Fibroblast of skin of left quadriceps (primary cell): Measurements from ENCODE around the gene CRADD.
A peak's percentile ranks its signal among the peaks of the same experiment; 100 is the strongest.
"Not testable (repeated sequence)": the region's sequence is repeated elsewhere in the genome, so short reads cannot be mapped to it uniquely, and the experiment has no call there.

Experiments
- DNase-seq, 2 experiments: peaks; one replicate each; pipeline ENCODE4 v3.0.0-alpha.2; 2013; ENCODE audit warnings: low read depth in 2 of 2

The CRADD gene

DNA sequence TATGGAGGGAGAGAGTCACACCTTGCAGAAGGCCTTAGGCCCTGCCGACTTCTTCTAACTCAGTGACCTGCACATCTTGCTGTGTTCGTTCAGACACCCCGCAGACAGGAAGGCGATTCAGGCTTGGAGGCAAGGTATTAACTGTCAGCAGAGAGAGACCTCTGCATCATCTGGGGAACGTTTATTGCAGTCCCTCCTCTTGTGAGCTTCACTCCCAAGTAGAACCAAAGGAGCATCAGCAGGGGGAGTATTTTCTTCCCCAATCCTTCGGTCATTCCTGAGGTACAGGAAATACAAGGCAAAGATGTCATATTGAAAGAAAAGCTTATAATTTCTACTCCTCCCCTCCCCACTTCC, 217.9 kb downstream of the CRADD start:
- peak; percentile 55 to 58 for DNase-seq

DNA sequence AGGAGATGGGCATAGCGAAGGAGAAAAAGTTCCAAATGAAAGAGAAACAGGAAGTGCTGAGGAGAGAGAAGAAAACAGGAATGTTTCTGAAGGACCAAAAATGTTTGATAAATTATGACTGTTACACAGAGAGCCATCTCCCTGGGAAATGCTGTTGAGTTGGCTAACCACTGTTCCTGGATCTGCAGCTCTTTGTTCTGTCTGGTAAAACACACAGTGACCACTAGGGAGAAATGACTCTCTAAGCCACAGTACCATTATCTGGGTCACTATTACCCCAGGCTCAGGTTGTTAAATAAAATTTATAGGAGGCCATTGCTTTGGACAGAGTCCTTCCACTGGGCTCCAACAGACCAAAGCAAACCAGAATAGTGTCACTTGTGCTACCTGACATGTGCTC, 219.3 kb downstream of the CRADD start:
- no peak for DNase-seq

DNA sequence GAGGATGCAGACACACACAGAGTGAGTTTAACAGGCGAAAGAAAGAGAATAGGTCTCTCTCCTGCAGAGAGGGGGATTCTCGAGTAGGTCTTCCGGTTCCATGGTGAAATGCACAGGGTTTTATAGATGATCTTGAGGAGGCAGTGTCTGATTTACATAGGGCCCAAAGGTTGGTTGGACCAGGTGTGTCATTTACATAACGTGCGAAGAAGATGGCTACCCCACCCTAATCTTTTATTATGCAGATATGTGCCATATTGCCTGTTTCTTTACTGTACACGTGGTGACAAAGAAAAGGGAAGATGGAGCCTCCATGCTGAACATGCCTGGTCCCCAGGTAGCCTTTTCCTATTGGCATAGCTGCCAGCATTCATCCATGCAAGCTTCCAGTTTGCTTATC, 219.8 kb downstream of the CRADD start:
- DNase-seq: no peak

DNA sequence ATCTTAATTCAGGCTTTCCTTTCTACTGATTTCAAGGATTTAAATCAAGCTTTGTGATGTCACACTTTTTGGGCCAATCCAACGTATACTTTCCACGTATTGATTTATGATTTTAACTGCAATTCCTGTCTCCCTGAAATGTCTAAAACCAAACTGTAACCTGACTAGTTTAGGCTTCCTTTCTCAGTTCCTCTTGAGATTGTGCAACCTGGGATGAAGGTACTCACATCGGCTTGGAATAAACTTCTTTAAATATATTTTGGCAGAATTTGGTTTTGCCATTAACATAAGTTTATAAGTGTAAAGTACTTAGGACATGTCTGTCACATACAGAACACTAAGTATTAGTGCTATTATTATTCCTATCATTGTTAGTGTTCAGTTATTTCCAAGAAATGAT, 224.6 kb downstream of the CRADD start:
- DNase-seq: no peak

DNA sequence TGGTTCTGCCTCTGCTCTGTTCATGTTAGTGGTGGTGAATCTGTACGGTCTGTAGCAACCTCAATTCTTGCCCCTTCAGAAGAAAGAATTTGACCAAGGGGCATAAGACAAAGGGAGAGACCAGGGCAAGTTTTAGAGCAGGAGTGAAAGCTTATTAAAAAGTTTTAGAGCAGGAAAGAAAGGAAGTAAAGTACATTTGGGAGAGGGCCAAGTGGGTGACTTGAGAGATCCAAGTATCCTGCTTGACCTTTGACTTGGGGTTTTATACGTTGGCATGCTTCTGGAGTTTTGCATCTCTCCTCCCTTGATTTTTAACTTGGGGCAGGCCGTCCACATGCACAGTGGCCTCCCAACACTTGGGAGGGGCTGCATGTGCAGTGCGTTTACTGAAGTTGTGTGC, 225.0 kb downstream of the CRADD start:
- DNase-seq: no peak

DNA sequence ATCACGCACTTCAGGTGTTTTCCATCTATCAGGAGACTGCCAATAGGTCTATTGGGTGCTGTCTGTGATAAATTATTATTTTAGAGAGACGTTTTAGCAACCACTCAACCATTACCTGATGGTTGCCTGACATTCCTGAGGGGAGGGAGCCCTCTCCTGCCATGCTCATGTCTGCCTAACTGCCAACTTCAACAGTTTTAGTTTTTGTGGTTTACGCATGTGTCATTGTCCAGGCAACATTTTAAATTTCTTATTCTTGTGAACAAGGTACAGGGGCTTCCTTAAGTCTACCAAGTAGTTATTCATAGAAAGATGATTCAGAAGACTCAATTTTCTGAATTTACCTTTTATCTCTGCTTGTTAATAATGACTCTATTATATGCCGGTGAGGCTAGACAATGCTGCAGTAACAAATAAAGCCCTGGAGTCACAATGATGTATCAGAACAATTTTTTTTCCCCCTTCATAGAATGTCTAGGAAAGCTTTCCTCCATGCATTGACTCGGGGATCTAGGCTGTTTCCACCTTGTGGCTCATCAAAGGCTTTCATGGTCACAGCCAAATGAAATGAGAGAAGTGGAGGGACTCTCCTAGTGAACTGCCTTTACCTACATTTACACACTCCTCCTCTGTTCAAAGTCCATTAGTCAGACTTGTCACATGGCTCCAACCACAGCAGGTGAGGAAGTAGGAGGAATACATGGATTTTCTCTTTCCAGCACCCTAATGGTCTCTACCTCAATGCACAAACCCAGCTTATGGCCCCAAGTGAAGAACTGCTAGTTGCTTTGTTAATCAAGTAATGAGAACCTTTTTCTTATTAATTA, 225.8 kb downstream of the CRADD start:
- no peak for DNase-seq

DNA sequence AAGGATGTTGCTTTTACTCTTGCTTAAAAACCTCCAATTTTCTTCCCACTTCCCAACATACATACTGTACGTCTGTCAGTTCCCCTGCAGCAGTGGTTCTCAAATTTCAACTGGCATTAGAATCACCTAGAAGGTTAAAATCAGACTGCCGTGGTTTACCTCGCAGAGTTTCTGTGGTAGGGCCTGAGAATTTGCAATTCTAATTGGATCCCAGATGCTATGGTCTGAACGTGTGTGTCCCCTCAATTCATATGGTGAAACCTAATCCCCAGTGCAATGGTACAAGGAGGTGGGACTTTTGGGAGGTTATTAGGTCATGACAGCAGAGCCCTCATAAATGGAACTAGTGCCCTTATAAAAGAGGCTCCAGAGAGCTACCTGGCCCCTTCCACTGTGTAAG, 226.9 kb downstream of the CRADD start:
- DNase-seq: no peak

DNA sequence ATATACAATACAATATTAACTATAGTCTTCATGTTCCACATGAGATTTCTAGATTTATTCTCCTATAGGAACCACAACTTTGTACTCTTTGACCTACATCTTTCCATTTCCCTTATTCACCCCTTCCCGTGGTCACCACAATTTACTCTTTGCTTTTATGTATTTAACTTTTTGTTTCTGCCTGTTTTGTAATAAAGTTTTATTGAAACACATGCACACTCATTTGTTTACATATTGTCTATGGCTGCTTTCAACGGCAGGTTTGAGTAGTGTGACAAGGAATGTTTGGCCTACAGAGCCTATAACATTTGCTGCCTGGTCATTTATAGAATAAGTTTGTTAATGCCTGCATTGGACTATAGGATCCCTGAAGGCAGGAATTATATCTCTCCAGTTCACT, 231.1 kb downstream of the CRADD start:
- DNase-seq: no peak

DNA sequence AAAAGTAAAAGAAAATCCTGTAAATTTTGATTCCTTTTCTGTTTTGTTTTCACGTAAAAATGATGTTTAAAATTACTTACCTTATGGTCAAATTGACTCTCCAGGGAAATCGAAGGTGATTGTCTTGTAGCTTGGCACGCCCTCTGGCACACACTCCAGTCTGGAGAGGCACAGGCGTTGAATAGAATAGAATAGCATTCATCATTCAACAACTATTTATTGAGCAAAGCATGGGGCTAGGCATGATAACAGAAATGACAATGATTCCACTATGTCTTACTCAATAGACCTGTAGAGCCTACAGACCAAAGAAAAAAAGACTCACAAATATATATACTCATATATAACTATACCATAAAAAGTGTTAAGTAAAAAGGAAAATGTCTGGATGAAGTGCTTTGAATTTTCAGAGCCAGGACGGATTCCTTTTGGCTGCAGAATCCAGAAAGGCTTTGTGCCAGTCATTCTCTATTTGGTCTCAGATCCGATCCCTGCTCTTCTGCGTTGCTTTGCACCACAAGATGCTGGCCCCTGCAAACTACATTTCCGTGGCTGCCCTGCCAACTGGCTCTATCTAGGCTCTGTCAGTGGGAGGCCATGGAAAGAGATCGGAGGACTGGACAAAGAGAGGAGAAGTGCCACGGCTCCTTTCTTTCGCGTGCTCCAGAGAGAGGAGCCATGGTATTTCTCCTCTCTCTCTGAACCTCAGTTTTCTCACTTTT, 231.8 kb downstream of the CRADD start:
- DNase-seq: no peak

DNA sequence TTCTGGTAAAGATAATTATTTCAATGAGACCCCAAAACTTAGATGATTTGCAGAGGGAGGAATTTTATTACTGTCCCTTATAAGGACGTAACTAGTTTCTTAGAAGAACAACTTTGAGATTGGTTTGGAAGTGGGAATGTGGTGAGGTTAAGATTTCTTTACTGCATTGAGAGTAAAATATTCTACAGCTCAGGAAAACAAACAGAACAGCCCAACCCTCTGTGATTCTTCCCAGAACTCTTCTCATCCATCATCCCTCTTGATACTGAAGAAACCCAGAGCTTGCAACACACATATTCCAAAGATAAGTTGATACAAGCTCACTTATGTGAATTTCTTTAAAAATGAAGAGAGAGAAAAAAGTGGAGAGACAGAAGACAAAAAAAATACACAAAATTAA, 234.2 kb downstream of the CRADD start:
- DNase-seq: peak; percentile 52 to 53

DNA sequence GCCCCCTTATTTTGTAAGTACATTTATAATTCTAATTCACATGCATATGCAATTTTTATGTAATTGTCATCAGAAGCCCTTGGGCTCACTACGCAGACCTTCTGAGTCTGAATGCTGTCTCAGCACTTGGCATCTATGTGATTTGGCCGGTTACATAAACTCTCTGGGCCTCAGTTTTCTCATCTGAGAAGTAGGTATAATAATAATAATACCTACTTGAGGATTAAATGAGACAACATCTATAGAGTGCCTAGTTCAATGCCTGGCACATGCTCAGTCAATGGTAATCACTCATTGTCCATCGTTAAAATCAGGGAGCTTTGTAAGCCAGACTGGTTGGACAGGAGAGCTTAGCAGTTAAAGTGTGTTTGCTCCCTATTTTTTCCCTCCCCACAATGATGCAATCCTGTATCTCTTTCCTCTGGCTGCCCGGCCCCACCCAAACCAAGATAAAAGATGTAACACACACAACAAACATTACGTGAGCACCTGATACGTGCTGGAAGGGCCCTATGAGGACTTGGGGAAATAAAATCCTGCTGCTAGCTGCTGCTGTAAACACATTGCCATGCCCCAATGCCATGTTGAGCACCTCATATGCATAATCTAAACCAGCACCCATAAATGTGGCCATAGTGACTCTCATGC, 235.0 kb downstream of the CRADD start:
- DNase-seq: no peak

DNA sequence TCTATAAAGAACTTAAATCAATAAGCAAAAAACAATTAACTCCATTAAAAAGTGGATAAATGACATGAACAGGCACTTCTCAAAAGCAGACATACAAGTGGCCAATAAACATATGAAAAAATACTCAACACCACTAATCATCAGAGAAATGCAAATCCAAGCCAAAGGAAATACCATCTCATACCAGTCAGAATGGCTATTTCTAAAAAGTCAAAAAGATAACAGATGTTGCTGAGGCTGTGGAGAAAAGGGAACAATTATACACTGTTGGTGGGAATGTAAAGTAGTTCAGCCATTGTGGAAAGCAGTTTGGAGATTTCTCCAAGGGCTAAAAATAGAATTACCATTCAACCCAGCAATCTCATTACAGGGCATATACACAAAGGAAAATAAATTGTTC, 236.7 kb downstream of the CRADD start:
- DNase-seq: peak; percentile 80 to 82

DNA sequence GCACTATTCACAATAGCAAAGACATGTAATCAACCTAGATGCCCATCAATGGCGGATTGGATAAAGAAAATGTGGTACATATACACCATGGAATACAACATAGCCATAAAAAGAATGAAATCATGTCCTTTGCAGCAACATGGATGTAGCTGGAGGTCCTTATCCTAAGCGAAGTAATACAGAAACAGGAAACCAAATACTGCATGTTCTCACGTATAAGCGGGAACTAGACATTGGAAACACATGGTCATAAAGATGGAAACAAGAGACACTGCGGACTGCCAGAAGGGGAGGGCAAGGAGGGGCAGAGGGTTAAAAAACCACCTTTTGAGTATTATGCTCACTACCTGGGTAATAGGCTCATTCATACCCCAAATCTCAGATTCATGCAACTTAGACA, 237.1 kb downstream of the CRADD start:
- DNase-seq: peak in 1 of 2 experiments; percentile 41

DNA sequence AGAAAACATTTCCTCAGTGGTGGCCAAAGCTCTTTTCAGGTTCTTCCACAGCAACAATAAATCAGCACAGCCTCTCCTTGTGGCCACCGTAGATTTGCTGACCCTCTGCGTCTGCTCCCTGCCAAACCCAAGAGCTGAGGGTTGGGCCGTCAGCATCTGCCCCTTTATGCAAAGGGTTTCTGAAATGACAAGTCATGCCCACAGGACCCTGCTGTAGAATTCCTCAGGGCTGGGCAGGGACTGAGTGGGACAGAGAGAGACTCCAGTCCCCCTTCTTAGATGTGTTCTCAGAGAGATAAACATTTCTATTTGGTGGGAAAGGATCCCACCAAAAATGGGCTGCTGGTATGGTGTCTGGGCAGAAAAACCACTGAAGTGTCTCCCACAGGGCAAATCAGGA, 238.2 kb downstream of the CRADD start:
- no peak for DNase-seq

DNA sequence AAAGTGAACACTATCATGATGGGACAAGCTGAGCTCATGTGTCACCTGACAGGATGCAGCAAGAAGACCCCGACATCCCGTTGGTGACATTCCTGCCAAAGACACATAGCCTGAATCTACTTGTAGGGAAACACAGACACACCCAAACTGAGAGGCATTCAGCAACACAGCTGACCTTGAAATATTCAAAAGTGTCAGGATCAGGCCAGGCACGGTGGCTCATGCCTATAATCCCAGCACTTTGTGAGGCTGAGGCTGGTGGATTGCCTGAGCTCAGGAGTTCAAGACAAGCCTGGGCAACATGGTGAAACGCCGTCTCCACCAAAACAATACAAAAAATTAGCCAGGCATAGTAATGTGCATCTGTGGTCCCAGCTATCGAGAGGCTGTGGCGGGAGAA, 239.2 kb downstream of the CRADD start:
- no peak for DNase-seq

DNA sequence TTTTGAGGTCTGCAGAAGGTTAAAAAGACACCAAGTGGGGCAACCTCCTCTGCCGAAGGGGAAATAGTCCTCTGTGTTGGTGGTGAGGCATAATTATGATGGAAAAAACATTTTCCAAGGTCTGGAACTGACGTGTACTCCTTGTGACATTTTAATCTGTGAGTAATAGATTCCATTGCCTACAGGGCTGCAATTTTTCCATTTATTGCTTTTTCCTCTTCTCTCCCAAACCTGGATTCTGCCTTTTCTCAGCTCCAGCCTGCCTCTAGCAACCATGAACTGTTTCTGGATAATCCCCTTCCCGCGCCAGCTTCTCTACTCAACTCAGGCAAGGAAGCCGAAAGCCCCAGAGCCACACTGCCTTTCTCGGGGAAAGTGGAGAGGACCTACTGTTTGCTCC, 241.1 kb downstream of the CRADD start:
- peak; percentile 42 to 49 for DNase-seq

DNA sequence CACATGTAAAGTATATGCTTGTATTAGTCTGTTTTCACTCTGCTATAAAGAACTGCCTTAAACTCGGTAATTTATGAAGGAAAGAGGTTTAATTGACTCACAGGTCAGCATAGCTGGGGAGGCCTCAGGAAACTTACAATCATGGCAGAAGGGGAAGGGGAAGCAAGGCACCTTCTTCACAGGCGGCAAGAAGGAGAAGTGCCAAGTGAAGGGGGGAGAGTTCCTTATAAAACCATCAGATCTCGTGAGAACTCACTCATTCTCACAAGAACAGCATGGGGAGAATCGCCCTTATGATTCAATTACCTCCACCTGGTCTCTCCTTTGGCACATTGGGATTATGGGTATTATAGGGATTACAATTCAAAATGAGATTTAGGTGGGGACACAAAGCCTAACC, 241.7 kb downstream of the CRADD start:
- DNase-seq: no peak

DNA sequence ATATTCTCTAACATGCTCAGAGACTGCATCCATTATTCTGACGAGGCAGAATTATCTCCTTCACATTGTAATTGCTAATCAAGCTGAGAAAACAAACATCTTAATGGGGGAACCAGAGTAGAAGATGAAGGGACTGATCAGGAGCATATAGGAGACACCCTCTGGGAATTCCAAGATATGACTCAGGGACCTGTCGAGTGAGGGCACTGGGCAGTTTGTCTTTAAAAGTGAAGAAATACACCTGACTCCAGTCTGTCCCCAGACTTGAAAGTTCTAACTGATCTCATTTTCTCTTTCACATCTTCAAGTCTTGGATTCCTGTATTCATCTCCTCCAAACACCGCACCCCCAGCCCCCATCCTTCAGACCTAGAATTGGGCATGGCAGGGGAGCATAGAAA, 244.3 kb downstream of the CRADD start:
- DNase-seq: no peak

DNA sequence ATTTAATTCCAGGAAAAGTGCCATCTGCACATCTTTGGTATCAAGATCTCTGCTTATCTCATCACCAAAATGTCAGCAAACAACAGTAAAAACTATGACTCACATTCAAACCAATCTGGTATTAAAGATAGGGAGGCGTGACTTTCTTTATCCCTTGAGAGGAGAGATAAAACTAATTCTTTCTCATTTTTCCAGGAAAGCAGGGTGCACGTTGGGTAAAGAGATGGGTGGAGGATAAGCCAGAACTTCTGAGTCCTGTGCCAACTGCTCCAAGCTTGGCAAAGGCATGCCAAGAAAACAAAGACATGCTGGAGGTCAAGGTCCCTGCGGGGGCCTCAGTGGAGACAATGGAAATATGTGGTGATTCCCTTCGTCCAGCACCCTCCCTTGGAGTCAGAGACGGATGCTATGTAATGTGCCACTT, 245.4 kb downstream of the CRADD start:
- DNase-seq: no peak

DNA sequence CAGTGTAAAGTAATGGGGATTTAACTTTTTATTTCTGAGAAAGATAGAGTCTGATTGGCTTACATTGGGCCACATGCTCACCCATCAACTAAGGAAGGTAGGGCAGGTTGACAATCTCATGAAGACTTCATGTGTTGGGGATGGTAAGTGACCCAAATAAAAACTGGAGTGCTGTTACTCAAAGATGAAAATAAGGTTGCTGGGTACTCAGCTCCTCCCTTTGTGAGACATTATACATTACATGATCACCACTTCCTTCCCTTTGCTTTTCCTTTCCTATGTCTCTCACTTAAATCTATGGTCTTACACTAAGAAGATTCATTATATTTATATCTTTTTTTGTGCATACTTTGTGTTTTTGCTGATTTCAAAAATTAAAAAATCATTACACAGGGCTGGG, 247.2 kb downstream of the CRADD start:
- DNase-seq: no peak

DNA sequence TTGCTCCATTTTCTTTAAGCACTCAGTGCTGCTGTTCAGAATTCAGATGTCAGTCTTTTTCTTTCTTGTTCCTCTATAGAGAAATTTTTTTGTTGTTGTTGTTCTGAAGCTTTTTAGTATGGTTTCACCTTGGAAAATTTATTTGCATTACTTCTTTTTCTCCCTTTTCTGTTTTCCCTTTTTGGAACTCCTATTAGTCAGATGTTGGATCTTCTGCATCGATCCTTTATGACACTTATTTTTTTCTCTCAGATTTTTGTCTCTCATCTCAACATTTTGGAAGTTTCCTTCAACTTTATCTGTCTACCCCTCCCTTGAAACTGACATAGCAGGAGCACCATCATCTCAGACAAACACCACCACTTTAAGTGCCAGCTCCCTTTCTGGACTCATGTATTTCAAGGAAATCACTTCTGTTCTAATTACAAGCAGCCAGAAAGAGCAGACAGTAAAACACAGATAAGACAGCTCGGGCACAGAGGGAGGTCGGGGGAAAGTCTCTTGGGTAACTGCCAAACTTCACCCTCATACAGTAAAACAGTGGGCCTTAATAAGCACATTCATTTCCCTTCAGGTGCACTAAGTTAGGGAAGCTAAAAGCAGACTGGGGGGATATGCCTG, 248.5 kb downstream of the CRADD start:
- no peak for DNase-seq

DNA sequence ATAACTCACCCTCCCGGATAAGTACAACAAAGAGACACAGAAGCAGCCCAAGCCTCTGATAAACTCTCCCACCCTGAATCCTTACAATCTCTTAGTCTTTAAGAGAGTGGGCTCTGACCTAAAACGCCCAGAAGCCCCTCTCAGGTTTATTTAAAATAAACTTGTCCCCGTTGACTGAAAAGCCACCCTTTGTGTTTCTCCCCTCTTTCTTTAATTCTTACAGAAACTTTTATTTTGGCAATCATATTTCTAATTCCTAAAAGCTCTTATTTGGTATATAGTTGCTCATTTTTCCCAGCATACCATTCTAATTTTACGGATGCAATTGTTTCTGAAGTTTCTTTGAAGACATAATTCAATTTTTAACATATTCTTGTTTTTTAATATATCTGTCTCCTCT, 249.1 kb downstream of the CRADD start:
- no peak for DNase-seq

DNA sequence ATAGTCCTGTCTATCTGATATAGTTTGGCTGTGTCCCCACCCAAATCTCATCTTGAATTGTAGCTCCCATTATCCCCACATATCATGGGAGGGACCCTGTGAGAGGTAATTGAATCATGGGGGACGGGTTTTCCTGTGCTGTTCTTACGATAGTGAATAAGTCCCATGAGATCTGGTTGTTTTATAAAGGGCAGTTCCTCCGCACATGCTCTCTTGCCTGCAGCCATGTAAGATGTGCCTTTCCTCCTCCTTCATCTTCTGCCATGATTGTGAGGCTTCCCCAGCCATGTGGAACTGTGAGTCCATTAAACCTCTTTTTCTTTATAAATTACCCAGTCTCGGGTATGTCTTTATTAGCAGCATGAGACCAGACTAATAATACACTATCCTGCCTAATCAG, 251.9 kb downstream of the CRADD start:
- DNase-seq: not testable (repeated sequence)
